ENCODE measurements around the gene ADPGK. TPM values are rescaled to one million over a fixed set of nuclear protein-coding genes. Genes with fewer than 3 reads are reported as not detected.

The ADPGK gene
- total RNA-seq, 1 experiment from 2014 or later: 76.3 TPM

Other genes with a start within 250 kb of the ADPGK start
- gene GOLGA6B, start 129.1 kb downstream of the ADPGK start, total RNA-seq (2014; rRNA removed; shearing (Covaris generic)): not detected in 2 replicates
- not detected in 2 replicates for gene HIGD2B, start 97.6 kb downstream of the ADPGK start, total RNA-seq (2014; rRNA removed; shearing (Covaris generic))
- 24.4 and 26.7 TPM in 2 replicates for gene BBS4, start 97.6 kb downstream of the ADPGK start, total RNA-seq (2014; rRNA removed; shearing (Covaris generic))